Epithelial cell of esophagus (primary cell): Measurements from ENCODE around the gene POLR1B.
"Not testable (repeated sequence)": the region's sequence is repeated elsewhere in the genome, so short reads cannot be mapped to it uniquely, and the experiment has no call there.

ENCODE experiments used
- DNase-seq: peaks from one replicate; pipeline ENCODE4 v3.0.0; 2010; ENCODE audit warnings: low read depth
- H3K4me3 ChIP-seq: 2 replicates; pipeline ENCODE4 v1.5.1; 2011; ENCODE audit warnings: mild to moderate bottlenecking, low read length, control low read depth
- TF ChIP-seq, protein P1 (sequence below): IDR thresholded peaks from 2 replicates; pipeline ENCODE4 v1.5.1; 2011; ENCODE audit warnings: low read depth, mild to moderate bottlenecking, low read length, control low read depth, inconsistent platforms; ENCODE audit not compliant: insufficient read depth; ENCODE audit errors: missing control alignments

Gene POLR1B

DNA sequence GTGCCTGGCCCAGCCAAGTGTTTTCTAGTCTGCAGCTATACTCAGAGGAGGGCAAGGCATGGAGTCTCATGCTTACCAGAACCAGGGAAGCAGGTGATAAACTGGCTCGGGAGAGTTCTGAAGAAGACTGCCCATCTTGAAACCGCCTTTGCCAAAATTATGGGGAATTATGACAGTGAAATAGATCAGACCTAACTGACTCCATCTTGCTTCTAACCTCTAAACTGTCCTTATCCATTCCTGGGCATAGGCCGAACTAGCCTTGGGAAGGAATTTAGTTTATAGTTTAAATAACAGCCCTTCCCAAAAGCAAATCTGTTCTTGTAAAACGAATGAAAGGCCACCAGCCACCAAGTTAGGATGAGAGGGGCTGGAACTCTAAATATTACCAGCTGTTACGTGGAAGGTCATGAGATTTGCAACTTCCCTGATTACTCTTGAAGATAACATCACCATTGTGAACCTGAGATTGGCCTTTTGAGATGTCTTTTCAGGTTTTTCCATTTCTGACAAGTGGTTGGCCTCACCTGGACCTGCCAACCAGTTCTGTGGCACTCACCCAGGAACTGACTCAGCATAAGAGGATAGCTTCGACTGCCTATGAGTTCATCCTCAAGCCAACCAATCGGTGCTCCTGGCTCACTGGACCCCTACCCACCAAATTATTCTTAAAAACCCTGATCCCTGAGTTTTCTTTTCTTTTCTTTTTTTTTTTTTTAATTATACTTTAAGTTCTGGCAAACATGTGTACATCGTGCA, 65.6 kb downstream of the POLR1B start:
- peak; percentile 69 for DNase-seq
- H3K4me3 ChIP-seq: no peak overlapping the region
- TF ChIP-seq, protein P1, sequence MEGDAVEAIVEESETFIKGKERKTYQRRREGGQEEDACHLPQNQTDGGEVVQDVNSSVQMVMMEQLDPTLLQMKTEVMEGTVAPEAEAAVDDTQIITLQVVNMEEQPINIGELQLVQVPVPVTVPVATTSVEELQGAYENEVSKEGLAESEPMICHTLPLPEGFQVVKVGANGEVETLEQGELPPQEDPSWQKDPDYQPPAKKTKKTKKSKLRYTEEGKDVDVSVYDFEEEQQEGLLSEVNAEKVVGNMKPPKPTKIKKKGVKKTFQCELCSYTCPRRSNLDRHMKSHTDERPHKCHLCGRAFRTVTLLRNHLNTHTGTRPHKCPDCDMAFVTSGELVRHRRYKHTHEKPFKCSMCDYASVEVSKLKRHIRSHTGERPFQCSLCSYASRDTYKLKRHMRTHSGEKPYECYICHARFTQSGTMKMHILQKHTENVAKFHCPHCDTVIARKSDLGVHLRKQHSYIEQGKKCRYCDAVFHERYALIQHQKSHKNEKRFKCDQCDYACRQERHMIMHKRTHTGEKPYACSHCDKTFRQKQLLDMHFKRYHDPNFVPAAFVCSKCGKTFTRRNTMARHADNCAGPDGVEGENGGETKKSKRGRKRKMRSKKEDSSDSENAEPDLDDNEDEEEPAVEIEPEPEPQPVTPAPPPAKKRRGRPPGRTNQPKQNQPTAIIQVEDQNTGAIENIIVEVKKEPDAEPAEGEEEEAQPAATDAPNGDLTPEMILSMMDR: no peak

- H3K4me3 ChIP-seq, DNase-seq: not testable (repeated sequence)
Measured at GRCh38 chr2:112609320-112609719, 67.1 kb downstream of the POLR1B start.

DNA sequence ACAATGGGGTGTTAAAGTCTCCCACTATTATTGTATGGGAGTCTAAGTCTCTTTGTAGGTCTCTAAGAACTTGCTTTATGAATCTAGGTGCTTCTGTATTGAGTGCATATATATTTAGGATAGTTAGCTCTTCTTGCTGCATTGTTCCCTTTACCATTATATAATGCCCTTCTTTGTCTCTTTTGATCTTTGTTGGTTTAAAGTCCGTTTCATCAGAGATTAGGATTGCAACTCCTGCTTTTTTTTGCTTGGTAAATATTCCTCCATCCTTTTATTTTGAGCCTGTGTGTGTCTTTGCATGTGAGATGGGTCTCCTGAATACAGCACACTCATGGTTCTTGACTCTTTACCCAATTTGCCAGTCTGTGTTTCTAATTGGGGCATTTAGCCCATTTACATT, 70.0 kb downstream of the POLR1B start:
- H3K4me3 ChIP-seq, DNase-seq: not testable (repeated sequence)

GRCh38 chr2:112614201-112614840, 72.1 kb downstream of the POLR1B start:
- no peak overlapping the region for H3K4me3 ChIP-seq
- no peak for DNase-seq

DNA sequence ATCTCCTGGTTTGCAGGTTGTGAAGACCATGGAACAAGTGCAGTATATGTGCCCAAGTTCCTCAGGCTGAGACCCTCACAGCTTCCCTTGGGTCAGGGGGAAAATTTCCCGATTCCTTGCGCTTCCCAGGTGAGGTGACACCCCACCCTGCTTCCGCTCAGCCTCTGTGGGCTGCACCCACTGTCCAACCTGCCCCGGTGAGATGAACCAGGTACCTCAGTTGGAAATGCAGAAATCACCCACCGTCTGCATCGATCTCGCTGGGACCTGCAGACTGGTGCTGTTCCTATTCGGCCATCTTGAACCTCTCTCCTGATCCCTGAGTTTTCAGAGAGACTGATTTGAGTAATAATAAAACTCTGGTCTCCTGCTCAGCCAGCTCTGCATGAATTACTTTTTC, 72.8 kb downstream of the POLR1B start:
- TF ChIP-seq, protein P1: no peak
- no peak for DNase-seq
- no peak overlapping the region for H3K4me3 ChIP-seq

More at GRCh38 chr2:112614201-112614840, 72.1 kb downstream of the POLR1B start:
- TF ChIP-seq, protein P1: no peak

- not testable (repeated sequence) for DNase-seq, H3K4me3 ChIP-seq
Measured at GRCh38 chr2:112615798-112616197, 73.5 kb downstream of the POLR1B start.

GRCh38 chr2:112618383-112618782, 76.1 kb downstream of the POLR1B start:
- TF ChIP-seq, protein P1: no peak
- no peak for DNase-seq
- no peak overlapping the region for H3K4me3 ChIP-seq

DNA sequence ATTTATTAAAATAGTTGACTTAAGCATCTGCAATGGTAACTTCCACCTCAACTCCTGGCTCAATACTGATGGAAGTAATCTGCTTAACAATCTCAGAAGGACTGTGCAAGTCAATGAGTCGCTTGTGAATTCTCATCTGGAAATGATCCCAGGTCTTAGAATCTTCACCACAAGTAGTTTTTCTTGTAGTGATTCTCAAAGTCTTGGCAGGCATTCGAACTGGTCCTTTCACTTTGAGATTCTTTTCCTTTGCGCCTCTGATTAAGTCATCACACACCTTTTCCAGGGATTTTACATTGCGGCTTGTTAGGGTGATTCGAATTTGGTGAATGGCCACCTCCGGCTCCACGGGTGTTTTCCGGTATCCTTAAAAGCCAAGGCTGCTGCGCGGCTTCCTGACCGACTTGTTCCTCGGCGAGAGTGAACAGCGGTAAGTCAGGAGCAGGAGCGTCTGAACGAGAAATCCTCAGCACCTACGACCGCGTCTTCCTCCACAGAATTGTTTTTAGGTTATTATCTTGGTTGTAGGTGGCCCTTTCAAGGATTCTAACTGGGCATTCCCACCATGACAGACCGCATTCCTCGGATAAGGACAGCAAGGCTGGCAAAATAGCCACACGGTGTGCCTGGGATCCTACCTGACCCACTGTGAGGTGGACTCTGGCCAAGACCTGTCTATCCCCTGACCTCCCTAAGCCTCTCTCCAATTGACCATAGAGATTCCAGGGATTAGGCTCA, 79.7 kb downstream of the POLR1B start:
- peak overlapping the region; percentile 4 for H3K4me3 ChIP-seq
- TF ChIP-seq, protein P1: no peak
- DNase-seq: peak; percentile 74
